K562 (cell line): Measurements from ENCODE around the gene SDF4. TPM values are rescaled to one million over a fixed set of nuclear protein-coding genes. Genes with fewer than 3 reads are reported as not detected.

Experiments used
- CBX5 ChIP-seq: IDR thresholded peaks from 2 replicates; pipeline ENCODE4 v1.6.1; 2014; ENCODE audit warnings: low read depth, borderline replicate concordance
- CREB1 ChIP-seq, 2 experiments: sonication (generic) in 1 of 2; formaldehyde crosslinking in 1 of 2; IDR thresholded peaks; 2 replicates each; pipeline versions ENCODE4 v1.6.1 to v1.8.0; 2012 to 2022; ENCODE audit warnings: inconsistent platforms in 1 of 2, mild to moderate bottlenecking in 1 of 2, missing genetic modification reagents in 1 of 2, moderate library complexity in 1 of 2
- EGR1 ChIP-seq: fragments of 450-650 bp; conservative IDR thresholded peaks from 2 replicates; pipeline ENCODE4 v1.6.1; 2017; ENCODE audit warnings: mild to moderate bottlenecking
- EHMT2 ChIP-seq: fragments of 450-650 bp; IDR thresholded peaks from 2 replicates; pipeline ENCODE4 v1.6.1; 2018; ENCODE audit warnings: antibody characterized with exemption
- EWSR1 ChIP-seq: fragments of 450-650 bp; IDR thresholded peaks from 2 replicates; pipeline ENCODE4 v1.6.1; 2018; ENCODE audit warnings: borderline replicate concordance, mild to moderate bottlenecking, low read depth, moderate library complexity; ENCODE audit not compliant: partially characterized antibody
- HNRNPK ChIP-seq: fragments of 200-400 bp; formaldehyde crosslinking; IDR thresholded peaks from one replicate; pipeline ENCODE4 v1.6.1; 2018; ENCODE audit warnings: mild to moderate bottlenecking, low read depth, low read length; ENCODE audit not compliant: poor library complexity, severe bottlenecking
- NBN ChIP-seq: fragments of 450-650 bp; IDR thresholded peaks from 2 replicates; pipeline ENCODE4 v1.6.1; 2016; ENCODE audit warnings: low read depth, mild to moderate bottlenecking
- RFX7 ChIP-seq: fragments of 250-450 bp; sonication (Bioruptor Pico); IDR thresholded peaks from 2 replicates; pipeline ENCODE4 v1.5.1; 2021; ENCODE audit warnings: mild to moderate bottlenecking
- RUNX1 ChIP-seq: sonication (generic); IDR thresholded peaks from 2 replicates; pipeline ENCODE4 v1.6.1; 2016; ENCODE audit warnings: antibody characterized with exemption, low read depth
- ZNF165 ChIP-seq: fragments of 250-450 bp; sonication (Bioruptor Pico); IDR thresholded peaks from 2 replicates; pipeline ENCODE4 v1.4.0; 2020; ENCODE audit warnings: borderline replicate concordance
- ZNF197 ChIP-seq: fragments of 200-800 bp; sonication (Bioruptor generic); IDR thresholded peaks from 2 replicates; pipeline ENCODE4 v1.6.1; 2016; ENCODE audit warnings: low read depth, missing genetic modification characterization, missing compliant biosample characterization
- ZNF239 ChIP-seq: fragments of 250-450 bp; sonication (Bioruptor Pico); IDR thresholded peaks from 2 replicates; pipeline ENCODE4 v1.4.0; 2020; ENCODE audit warnings: mild to moderate bottlenecking
- ZNF354B ChIP-seq: fragments of 250-450 bp; sonication (Bioruptor Pico); IDR thresholded peaks from 2 replicates; pipeline ENCODE4 v1.4.0; 2020
- polyA plus RNA-seq, 8 experiments: library from polyadenylated mRNA; depleted of rRNA in 4 of 8; stranded (reverse) in 5 of 8; unstranded in 3 of 8; fragments of >200 nt; fragmentation: Nextera tagmentation in 2 of 8; fragmentation: Illumina TruSeq in 1 of 8; extraction: Ambion mirVana in 2 of 8; extraction: Trizol in 1 of 8; gene quantifications; 2 replicates each; pipeline versions ENCODE4 v1.2.1 to v1.2.3, GENCODE V29; 2011 to 2014; ENCODE audit warnings: inconsistent platforms in 1 of 8, missing spikeins in 1 of 8
- total RNA-seq, 7 experiments: library from RNA; depleted of rRNA in 6 of 7; stranded (reverse); fragments of >200 nt in 6 of 7; fragmentation: Illumina TruSeq in 2 of 7; extraction: Trizol in 2 of 7; gene quantifications; 2 replicates each; pipeline versions ENCODE4 v1.2.1 to v1.2.3, GENCODE V29; 2011 to 2021; ENCODE audit warnings: low replicate concordance in 1 of 7
- TF ChIP-seq, protein P1 (sequence below): IDR thresholded peaks from 2 replicates; pipeline ENCODE4 v1.6.1; 2016; ENCODE audit warnings: missing genetic modification characterization, missing compliant biosample characterization
- TF ChIP-seq, protein P2 (sequence below): fragments of 450-650 bp; formaldehyde crosslinking; IDR thresholded peaks from 2 replicates; pipeline ENCODE4 v1.4.0; 2022; ENCODE audit warnings: mild to moderate bottlenecking, moderate library complexity
- TF ChIP-seq, protein P3 (sequence below): fragments of 250-450 bp; sonication (Bioruptor Pico); IDR thresholded peaks from 2 replicates; pipeline ENCODE4 v1.8.0; 2022; ENCODE audit warnings: inconsistent platforms
- TF ChIP-seq, protein P4 (sequence below): fragments of 450-650 bp; IDR thresholded peaks from 2 replicates; pipeline ENCODE4 v1.6.1; 2018; ENCODE audit not compliant: partially characterized antibody
- TF ChIP-seq, protein P5 (sequence below): fragments of 450-650 bp; formaldehyde crosslinking; conservative IDR thresholded peaks from 2 replicates; pipeline ENCODE4 v1.4.0; 2022; ENCODE audit warnings: mild to moderate bottlenecking, missing genetic modification characterization
- TF ChIP-seq, protein P6 (sequence below): fragments of 250-450 bp; sonication (Bioruptor Pico); IDR thresholded peaks from 2 replicates; pipeline ENCODE4 v1.9.0; 2021; ENCODE audit warnings: mild to moderate bottlenecking

The SDF4 gene
- total and polyA plus RNA-seq, 9 of the 15 experiments (the other 6 are each of a cell fraction or from before 2014, with no cell fraction given), result 0.35 to 160 (median 65.2) TPM

DNA sequence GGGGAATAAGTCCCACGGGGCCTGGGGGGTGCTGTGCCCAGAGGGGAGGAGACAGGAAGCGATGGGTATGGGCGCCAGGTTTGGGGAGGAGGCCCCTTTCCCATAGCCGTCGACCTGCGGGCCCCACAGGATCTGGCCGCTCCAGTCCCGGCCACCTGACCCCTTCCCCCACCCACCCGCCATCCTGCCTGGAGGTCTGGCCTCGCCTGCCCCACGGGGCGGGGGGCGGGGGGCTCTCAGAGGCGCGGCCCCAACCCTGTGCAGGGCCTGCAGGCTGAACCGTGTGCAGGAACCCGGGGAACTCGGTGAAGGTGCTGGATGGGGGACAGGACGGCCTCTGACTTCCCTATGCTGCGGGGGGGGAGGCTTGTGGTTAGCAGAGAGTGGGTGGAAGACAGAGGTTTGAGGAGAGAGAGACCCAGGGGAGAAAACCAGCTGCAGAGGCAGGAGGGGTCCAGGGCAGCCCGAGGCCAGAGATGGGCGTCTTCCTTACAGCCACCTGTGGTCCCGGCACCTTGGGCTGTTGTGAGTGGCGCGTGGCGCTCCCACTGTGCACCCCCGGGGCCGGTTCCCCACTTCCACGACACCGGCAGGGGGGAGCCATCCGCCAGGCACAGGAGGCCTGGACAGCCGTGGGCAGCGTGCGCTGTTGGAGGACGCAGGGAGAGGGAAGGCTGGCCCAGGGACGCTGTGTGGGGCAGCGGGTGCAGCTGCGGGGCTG is 22.9 kb downstream of the SDF4 start (continued):
- TF ChIP-seq CREB1 (IDR thresholded peaks at IDR 0.05) (no peak), CREB1 (CRISPR knock-in tag; IDR thresholded peaks at IDR 0.05) (no peak), EWSR1 (no peak), EHMT2 (no peak), HNRNPK (no peak), ZNF165 (CRISPR knock-in tag) (no peak), NBN (no peak), RUNX1 (peak; percentile 57; the same call in 1 of the 2 replicates), ZNF239 (CRISPR knock-in tag) (no peak), ZNF354B (no peak), CBX5 (no peak), ZNF197 (CRISPR knock-in tag) (no peak), EGR1 (peak; percentile 96), RFX7 (no peak)
- TF ChIP-seq, protein P1, sequence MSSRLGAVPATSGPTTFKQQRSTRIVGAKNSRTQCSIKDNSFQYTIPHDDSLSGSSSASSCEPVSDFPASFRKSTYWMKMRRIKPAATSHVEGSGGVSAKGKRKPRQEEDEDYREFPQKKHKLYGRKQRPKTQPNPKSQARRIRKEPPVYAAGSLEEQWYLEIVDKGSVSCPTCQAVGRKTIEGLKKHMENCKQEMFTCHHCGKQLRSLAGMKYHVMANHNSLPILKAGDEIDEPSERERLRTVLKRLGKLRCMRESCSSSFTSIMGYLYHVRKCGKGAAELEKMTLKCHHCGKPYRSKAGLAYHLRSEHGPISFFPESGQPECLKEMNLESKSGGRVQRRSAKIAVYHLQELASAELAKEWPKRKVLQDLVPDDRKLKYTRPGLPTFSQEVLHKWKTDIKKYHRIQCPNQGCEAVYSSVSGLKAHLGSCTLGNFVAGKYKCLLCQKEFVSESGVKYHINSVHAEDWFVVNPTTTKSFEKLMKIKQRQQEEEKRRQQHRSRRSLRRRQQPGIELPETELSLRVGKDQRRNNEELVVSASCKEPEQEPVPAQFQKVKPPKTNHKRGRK, result no peak
- TF ChIP-seq, protein P2, sequence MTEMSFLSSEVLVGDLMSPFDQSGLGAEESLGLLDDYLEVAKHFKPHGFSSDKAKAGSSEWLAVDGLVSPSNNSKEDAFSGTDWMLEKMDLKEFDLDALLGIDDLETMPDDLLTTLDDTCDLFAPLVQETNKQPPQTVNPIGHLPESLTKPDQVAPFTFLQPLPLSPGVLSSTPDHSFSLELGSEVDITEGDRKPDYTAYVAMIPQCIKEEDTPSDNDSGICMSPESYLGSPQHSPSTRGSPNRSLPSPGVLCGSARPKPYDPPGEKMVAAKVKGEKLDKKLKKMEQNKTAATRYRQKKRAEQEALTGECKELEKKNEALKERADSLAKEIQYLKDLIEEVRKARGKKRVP (CRISPR knock-in tag), result no peak
- TF ChIP-seq, protein P3, sequence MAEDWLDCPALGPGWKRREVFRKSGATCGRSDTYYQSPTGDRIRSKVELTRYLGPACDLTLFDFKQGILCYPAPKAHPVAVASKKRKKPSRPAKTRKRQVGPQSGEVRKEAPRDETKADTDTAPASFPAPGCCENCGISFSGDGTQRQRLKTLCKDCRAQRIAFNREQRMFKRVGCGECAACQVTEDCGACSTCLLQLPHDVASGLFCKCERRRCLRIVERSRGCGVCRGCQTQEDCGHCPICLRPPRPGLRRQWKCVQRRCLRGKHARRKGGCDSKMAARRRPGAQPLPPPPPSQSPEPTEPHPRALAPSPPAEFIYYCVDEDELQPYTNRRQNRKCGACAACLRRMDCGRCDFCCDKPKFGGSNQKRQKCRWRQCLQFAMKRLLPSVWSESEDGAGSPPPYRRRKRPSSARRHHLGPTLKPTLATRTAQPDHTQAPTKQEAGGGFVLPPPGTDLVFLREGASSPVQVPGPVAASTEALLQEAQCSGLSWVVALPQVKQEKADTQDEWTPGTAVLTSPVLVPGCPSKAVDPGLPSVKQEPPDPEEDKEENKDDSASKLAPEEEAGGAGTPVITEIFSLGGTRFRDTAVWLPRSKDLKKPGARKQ (CRISPR knock-in tag), result no peak
- TF ChIP-seq, protein P4, sequence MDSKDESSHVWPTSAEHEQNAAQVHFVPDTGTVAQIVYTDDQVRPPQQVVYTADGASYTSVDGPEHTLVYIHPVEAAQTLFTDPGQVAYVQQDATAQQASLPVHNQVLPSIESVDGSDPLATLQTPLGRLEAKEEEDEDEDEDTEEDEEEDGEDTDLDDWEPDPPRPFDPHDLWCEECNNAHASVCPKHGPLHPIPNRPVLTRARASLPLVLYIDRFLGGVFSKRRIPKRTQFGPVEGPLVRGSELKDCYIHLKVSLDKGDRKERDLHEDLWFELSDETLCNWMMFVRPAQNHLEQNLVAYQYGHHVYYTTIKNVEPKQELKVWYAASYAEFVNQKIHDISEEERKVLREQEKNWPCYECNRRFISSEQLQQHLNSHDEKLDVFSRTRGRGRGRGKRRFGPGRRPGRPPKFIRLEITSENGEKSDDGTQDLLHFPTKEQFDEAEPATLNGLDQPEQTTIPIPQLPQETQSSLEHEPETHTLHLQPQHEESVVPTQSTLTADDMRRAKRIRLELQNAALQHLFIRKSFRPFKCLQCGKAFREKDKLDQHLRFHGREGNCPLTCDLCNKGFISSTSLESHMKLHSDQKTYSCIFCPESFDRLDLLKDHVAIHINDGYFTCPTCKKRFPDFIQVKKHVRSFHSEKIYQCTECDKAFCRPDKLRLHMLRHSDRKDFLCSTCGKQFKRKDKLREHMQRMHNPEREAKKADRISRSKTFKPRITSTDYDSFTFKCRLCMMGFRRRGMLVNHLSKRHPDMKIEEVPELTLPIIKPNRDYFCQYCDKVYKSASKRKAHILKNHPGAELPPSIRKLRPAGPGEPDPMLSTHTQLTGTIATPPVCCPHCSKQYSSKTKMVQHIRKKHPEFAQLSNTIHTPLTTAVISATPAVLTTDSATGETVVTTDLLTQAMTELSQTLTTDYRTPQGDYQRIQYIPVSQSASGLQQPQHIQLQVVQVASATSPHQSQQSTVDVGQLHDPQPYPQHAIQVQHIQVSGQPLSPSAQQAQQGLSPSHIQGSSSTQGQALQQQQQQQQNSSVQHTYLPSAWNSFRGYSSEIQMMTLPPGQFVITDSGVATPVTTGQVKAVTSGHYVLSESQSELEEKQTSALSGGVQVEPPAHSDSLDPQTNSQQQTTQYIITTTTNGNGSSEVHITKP, result peak; percentile 65
- TF ChIP-seq, protein P5, sequence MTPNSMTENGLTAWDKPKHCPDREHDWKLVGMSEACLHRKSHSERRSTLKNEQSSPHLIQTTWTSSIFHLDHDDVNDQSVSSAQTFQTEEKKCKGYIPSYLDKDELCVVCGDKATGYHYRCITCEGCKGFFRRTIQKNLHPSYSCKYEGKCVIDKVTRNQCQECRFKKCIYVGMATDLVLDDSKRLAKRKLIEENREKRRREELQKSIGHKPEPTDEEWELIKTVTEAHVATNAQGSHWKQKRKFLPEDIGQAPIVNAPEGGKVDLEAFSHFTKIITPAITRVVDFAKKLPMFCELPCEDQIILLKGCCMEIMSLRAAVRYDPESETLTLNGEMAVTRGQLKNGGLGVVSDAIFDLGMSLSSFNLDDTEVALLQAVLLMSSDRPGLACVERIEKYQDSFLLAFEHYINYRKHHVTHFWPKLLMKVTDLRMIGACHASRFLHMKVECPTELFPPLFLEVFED, result no peak
- TF ChIP-seq, protein P6, sequence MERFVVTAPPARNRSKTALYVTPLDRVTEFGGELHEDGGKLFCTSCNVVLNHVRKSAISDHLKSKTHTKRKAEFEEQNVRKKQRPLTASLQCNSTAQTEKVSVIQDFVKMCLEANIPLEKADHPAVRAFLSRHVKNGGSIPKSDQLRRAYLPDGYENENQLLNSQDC (CRISPR knock-in tag), result no peak
